GM15510 (cell line): ENCODE measurements around the gene ARHGAP4.

ENCODE experiments used
- POLR2A ChIP-seq: IDR thresholded peaks from 3 replicates; pipeline ENCODE4 v1.6.1; 2011; ENCODE audit warnings: borderline replicate concordance; ENCODE audit not compliant: insufficient read length; ENCODE audit errors: extremely low read depth

Gene ARHGAP4

DNA sequence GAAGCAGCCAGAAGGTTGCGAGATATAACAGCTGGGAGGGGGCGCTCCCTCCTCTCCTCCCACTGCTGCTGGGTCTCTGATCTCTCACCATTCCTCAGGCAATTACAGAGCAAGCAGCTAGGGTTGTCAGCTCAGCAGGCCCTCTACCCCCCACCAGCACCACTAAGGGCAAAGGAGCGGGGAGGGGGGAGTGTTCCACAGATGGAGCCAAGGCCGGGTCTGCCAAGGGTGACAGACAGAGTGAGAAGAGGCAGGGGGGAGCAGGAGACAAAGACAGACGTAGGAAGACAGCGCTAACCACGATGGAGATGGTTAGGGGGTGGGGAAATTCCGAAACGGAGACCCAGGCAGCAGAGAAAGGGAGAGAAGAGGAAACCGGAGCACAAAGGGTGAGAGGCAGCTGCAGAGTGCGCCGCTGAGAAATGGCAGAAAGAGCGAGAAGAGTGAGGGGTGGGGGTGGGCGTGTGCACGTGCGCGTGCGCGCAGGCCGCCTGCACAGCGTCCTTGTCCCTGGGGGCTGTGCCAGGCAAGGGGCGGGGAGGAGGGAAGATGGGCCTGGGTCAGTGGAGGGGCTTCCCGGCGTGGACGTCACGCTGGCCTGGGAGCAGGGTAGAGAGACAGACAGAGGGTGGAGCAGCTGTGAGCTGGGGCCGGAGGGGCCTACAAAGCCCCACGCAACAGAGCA is 47.0 kb downstream of the ARHGAP4 start:
- TF ChIP-seq POLR2A = no peak

DNA sequence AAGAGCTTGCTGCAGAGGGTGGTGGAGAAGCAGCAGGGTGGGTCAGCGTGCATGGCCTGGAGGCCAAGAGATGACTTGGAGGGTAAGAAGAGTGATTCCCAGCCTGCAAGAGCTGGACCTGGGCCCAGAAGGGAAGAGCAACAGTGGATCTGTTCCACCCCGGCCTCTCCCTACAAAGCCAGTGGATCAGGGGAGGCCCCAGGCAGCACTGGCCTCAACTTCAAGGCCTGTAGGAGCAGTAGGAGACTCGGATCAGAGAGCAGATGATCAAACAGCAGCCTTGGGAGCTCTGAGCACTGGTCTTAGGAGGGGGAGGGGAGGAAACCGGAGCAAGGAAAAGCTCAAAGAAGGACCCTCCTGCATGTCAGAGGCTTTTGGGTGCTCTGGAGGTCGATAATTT is 47.7 kb downstream of the ARHGAP4 start:
- TF ChIP-seq POLR2A = no peak

DNA sequence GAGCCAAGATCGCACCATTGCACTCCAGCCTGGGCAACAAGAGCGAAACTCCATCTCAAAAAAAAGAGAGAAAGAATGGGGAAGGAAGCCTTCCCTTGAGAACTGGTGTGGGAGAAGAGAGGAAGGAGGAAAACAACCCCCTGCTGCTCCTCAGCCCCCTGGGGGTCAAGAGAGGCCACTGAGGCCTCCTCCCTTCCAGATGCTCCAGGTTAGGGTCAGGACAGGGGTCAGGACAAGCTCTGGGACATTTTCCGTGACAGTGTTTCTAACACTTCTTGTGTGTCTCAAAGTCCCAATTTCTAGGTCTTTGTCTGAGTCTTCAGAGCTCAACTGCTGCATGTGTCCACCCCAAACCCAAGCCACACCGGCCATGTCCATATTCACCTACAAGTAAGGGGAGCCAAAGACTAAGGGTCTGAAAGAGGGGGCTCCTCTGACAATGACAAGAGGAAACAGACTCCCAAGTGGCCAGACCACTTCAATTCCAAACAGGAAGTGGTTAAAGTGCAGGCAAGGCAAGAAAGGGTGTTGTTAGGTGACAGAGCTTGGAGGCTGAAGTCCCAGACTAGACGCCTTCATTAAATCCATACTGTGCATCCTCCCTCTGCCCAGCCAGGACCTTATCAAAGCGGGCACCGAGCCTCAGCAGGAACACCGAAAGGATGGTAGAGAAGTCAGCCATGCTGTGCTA is 48.3 kb downstream of the ARHGAP4 start:
- TF ChIP-seq POLR2A = no peak

DNA sequence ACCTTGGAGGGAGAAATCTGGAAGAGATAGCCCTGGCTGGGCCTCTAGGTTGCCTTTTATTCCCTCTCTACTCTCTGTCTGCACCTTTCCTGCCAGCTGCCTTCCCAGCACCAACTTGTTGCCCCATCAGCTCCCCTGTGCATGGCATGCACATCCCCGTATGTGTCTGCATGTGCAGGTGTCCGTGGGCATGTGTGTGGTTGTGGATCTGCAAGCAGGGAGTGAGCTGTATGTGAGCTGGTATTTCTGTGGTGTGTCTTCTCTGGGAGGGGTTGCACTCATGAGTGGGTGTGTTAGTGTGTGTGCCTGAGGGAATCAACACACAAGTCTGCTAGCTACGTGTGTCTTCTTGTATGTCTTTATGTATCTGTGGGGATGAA is 50.0 kb downstream of the ARHGAP4 start:
- no peak for TF ChIP-seq POLR2A

DNA sequence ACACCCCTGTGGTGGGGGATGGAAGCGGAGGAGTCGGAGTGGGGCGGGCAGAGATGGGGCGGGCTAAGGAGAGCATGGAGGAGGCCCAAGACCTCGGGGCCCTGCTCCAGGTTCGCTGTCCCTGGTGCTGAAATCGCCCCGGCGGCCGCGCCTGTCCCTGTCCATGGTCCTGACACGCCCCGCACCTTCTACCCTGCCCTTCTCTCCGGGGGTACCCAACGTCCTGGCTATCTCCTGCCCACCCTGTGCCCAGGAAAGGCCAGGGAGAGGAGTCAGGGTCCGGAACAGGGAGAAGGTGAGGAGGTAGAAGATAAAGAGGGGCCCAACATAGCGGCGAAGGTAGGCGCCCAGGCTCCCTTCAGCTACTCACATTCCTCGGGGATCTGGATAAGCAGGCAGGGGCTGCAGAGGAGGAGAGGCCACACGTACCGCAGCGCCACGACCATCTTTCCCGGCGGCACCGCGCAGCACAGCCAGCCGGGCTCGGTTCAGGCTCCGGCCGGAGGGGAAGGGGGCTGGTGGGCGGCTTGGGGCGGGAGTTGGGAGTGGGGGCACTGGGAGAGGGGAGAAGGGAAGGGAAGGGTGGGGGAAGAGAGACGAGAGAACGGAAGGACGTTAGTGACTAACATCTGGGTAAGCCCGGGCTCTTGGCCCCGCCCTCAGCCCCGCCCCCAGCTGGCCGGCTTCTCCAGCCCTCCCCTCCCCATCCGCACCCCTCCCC is 50.5 kb downstream of the ARHGAP4 start:
- no peak for TF ChIP-seq POLR2A

DNA sequence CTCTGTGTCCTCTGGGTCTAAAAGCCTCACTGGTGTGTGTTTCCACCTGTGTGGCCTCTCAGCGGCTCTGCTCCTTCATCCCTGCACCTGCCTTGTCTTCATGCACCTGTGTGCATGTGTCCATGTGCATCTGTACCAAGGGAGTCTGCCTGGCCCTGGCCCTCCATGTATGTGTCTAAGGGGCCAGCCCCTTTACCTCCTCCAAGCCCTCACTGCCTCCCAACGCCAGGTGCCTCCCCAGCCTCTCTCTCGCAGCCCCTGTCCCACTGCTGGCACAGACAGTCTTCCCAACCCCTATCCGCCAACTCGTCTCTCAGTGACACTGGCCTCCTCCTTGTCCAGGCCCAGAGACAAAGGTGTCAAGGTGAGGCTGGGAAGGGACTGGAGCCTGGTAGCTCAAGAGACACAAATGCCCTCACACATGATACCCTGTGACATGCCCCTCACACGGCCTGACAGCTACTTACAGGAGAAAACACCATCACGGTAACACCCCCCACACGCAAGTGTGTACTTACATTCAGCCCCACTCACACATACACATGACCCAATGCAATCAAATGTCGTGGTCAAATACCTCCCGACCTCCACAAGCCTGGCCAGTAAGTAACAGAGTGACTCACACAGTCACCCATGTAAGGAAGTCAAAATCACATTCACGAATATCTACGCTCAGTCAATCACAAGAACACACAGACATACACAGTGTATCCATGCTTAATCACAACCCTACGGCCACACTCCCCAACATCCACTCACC is 51.5 kb downstream of the ARHGAP4 start:
- TF ChIP-seq POLR2A = no peak

DNA sequence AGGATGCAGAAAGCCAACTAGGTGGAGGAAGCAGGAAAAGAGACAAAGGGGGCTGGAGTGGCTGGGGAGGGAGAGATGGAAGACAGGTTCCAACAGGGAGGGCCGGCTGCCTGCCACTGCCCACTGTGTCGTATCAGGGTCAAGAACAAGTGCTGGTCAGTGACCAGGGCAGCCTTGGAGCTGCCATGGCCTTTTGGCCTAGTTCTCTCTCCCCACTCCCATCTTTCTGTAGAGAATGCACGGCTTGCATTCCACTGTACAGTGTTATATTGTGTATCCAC is 52.0 kb downstream of the ARHGAP4 start:
- no peak for TF ChIP-seq POLR2A

DNA sequence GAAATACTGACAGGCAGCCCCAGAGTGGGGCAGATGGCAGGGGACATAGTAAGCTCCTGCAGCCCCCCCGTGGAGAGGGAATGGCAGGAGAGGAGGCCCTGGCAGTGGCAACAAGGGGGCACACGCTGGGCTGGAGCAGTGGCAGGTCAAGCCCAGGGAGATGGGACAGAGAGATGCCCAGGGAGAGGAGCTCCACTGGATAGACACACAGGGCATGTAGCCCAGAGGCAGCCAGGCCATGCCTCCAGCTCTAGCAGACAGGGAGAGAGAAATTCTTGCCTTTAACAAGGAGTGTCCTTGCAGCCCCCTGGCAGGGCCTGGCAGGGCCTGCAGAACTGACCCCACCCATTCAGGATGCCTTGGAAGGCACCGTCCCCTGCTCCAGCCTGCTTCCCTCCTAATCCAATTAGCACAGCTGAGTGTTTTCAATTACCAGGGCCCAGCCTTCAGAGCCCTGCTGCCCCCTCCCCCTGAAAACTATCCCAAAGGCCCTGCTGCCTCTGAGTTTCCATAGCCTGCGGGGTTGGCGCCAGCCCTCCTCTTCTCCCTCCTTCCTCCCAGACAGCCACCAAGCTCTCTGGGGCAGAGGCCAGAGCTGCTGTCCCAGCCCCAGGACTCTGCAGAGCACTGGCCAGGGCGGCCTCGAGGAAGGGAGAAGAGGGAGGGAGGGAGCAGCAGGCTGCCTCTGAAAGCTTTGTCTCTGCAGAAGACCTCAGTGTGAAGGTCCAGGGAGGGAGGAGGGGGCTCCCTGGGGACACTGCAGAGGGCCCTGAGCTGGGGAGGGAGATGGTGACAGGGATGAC is 52.6 kb downstream of the ARHGAP4 start:
- TF ChIP-seq POLR2A = no peak

DNA sequence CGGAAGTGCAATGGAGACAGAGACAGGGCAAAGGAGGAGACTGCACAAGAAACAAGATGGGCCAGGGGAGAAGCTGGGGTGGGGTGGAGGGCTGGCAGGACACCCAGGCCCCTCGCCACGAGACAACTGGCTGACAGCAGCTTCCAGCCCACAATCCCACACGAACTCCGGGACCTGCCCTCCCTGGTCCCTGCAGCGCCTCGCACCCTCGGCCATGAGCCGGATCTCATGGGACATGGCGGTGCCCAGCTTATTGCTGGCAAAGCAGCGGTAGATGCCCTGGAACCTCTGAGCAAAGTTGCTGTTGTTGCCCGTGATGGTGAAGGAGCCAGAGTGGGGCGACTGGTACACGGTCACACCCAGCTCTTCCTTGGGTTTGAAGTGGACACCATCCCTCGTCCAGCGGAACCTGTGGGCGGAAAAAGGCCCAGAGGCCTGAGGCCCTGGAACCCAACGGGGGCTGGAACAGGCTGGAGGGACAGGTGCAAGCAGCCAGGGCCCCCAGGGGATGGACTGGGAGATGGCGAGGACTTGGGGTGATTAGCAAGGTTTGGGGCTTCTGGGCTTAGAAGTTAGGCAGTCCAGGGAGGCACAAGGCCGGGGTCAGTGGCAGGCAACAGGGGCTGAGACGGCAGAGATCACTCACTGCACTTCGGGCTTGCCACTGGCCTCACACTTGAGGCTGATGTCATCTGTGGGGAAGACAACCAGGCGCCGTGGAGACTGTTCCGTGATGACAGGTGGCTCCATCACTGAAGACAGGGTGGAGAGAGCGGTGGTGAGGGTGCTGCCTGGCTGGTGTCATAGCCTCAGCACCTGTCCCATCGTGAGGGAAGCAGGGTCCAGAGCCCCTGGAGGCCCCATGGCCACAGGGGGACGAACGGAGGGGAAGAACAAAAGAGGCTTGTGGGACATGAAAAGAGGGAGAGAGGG is 53.9 kb downstream of the ARHGAP4 start:
- no peak for TF ChIP-seq POLR2A

DNA sequence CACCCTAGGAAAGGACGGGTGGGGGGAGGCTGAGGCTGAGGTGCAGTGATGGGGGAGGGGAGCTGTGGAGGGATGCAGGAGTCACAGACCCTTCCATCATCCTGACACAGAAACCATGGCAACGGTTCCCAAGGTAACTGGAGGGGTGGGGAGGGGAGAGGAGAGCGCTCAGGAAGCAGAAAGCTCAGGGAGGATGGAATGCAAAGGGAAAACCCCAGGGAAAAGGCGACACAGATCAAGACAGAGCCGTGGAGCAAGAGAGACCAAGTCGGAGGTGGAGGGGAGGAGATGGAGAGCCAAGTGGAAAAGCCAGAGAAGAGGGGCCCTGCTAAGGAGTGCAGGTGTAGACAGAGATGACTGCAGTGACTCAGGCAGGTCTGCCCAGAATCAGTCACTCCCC is 54.6 kb downstream of the ARHGAP4 start:
- no peak for TF ChIP-seq POLR2A

DNA sequence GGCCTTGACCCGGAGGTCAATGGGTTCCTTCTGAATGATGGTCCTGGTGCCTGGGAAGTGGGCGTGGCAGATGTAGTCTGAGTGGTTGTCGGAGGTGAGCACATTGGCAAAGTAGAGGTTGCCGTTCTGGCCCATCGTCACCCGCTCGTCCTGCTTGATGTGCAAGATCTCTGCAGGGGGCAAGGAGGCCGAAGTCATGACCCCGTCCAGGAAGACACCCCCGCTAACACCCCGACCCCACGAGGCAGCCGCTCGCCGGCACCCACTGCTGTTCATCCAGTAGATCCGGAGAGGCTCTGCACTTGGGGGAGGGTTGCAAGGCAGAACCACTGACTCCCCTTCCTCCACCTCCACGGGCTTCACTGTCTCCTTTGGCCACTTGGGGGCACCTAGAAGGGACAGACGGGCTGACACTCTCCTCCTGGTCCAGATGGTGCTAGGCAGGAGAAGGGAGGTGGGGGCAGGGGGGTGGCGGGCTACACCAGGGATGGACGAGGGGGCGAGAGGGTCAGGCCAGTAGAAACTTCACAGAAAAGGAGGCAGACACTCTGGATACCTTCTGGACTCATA is 55.2 kb downstream of the ARHGAP4 start:
- no peak for TF ChIP-seq POLR2A

DNA sequence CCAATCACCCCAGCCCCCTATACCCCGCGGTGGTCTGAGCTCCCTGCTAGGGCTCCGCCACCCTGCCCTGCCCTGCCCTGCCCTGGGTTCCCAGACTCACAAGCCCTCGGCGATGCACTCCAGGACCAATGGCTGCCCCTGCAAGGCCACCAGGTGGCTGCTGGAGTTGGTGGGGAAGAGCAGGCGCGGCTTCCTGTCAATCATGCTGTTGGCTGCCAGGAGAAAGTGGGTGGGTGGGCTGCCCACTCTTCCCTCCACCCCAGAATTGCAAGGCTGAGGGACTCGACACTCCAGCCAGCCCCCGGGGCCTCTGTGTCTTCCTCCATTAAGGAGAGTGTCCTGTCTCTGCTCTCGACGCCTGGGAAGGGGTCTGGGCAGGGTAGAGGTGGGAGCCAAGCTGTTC is 55.8 kb downstream of the ARHGAP4 start:
- no peak for TF ChIP-seq POLR2A

DNA sequence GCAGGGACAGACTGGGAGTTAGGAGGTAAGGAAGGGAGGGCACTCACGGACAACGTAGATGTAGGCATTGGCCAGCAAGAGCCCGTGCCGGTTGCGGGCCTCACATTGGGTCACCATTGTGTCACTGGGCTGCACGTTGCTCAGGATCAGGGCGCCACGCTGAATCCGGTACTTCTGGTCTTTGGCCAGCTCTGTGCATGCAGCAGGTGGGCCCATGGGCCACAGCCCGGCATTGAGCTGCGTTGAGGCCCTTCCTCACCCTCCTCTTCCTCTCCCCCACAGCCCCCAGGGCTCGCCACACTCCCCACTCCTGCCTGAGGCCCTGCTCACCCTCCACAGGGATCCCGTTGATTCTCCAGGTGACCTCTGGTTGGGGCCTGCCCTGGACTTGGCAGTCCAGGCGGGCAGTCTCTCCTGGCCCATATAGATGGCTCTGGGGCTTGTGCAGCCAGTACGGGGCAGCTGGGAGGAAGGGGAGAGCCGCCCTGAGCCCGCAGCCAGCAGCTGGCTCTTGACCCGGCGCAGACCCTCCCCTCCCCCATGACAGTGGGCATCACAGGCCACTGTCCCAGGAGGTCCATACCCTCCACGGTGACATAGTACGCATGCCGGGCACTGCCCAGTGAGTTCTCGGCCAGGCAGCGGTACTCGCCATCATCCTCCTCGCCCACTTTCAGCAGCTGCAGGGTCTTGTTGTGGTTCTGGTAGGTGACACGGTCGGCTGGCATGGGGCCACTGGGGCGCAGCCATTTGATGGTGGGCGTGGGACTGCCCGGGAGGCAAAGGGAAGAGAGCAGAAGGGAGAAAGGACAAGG is 56.4 kb downstream of the ARHGAP4 start:
- no peak for TF ChIP-seq POLR2A
